Hematopoietic multipotent progenitor cell treated with erythropoietin and hydrocortisone succinate and interleukin-3 and kit ligand, for 4 days (in vitro differentiated cells): Measurements from ENCODE around the gene GAMT.
A peak's percentile ranks its signal among the peaks of the same experiment; 100 is the strongest.

Experiments
- DNase-seq: peaks from one replicate; pipeline ENCODE4 v3.0.0-alpha.2; 2015

The GAMT gene

GRCh38 chr19:1417681-1418495 is 16.5 kb upstream of the GAMT start:
- DNase-seq = no peak

- no peak for DNase-seq
Observed at GRCh38 chr19:1417145-1417544, 15.8 kb upstream of the GAMT start.

GRCh38 chr19:1416014-1416841 is 14.9 kb upstream of the GAMT start:
- no peak for DNase-seq

DNA sequence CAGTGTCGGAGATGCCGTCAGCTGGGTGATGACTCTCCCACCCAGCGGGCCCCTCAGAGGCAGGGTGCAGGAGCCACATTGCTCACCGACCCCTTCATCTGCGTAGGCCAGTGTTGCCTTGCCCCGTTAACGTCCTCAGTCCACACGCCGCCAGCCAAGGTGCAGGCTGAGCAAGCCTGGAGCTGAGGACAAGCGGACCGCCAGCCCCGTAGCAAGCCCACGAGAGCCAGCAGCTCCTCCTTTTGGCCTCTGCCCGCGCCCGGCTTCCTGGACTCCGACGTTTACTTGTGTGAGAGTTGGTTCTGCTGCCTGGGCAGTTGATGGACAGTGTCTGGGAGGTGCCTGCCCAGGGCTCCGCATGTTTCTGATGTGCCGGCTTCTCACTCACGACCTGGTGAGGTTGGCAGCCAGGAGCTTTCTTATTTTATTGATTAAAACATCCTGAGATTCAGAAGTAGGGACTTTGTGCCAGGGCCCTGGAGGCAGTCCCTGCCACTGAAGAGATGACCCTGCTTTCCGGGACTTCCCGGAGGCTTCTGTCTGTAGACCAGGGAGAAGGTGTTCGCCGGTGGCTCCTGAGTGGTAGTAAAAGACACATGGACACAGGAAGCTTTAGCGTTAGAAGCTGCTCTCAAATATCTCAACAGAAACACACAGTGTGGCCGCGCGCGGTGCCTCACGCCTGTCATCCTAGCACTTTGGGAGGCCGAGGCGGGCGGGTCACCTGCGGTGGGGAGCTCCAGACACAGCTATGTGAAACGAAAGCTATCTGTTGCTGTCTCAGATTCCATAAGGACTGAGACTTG is 11.9 kb upstream of the GAMT start:
- no peak for DNase-seq

- DNase-seq = no peak
Observed at GRCh38 chr19:1412323-1412923, 11.1 kb upstream of the GAMT start.

DNA sequence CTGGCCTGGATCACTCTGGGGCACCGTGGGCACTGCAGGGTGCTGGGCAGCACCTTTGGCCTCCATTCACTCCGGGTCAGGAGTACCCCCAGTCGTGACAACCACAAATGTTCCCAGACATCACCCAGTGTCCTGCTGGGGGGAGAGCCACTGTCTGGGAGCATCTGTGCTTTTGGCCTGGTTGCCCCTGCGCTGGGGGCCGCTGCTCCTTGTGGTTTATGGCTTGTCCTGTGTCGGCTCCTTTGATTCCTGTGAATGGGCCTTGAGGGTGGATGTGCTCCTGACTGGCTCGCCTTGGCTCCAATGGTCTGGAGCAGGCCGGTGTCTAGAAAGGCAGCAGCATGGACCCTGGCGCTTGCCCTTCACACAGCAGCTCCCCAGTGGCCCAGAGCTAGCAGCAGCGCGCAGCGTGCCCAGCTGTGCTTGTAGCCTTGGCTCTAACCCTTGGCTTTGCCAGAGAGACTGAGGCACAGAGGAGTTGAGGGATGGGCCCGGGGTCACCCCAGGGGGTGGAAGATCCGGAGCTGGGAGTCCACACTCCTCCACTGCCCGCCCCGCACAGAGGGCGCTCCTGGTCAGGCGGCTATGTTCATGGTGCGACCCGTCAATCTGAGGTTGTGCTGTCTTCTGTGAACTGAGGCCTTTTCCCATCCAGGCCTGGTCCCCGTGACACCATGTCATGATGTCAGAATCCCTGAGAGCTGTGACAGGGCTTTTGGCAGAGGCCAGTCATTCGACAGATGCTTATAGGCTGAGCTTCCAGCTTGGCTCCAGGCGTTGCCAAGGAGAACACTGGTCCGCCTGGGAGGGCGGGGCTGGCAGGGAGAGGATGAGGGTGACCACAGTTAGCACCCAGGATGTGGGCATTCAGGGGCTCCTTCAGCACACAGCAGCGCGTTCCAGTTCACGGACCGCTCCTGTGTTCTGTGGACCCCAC is 10.2 kb upstream of the GAMT start:
- DNase-seq = peak; percentile 38

GRCh38 chr19:1410789-1411188 is 9.4 kb upstream of the GAMT start:
- DNase-seq = no peak

DNA sequence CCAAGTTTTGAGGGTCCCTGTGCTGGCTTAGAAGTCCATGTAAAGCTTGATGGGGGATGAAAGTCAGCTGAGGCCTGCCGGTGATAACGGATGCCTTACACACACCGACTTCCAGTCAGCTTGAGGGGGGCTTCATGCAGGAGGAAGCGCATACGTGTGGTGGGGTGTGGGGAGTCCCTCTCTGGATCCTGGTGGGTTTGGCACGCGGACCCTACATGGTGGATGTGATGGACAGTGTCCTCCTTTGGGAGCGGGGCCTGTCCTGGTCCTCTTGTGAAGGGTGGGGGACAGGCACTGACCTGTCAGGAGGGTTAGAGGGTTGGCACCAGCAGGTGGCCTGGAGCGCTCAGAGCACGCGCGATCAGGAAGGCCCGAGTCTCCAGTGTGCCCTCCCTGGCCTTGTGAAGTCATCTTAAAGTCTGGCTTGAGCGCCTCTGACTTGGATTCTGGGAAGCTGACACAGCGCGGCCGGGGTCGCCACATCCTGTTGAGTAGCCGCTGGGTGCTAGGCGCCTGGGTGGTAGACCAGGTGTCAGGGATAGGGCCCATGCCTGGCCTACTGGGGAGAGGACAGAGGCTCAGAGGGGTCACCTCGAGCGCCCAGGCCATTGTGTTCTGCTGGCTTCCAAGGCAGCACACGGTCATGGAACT is 8.9 kb upstream of the GAMT start:
- peak; percentile 39 for DNase-seq

DNA sequence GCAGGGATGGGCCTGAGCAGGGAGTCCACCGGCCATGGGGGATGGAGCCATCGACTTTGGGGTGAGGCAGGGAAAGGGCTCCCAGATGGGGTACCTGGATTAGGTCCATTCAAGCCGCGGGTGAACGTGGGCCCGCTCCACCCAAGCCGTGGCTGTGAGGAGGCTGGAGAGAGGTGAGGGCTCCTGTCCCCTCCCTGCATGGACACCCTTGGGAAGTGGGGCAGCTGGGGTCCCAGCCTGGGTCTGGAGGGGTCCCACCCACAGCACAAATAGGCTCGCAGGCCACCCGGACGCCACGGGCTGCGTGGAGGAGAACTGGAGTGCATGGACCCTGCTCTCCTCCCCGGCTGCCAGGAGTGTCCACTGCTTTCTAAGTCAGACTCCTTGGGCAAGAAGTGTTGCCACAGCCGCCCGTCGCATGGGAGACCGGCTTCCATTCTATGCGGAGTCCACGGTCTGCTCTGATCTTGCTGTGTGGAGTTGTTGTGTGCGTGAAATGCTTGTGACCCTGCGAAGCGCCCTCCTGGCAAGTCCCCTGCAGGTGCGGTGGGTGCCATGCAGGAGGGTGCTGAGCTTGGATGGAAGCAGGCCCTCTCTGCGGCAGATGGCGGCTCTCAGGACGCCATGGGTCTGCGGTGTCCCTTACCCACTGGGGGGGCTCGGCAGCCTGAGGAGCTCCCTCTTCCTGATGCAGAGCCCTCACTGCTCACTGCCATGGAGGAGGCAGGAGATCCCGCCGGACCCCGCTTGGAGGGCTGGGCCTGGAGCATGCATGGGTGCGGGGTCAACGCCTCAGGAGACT is 8.1 kb upstream of the GAMT start:
- DNase-seq = no peak

GRCh38 chr19:1408300-1409203 is 7.2 kb upstream of the GAMT start:
- peak; percentile 76 for DNase-seq

DNA sequence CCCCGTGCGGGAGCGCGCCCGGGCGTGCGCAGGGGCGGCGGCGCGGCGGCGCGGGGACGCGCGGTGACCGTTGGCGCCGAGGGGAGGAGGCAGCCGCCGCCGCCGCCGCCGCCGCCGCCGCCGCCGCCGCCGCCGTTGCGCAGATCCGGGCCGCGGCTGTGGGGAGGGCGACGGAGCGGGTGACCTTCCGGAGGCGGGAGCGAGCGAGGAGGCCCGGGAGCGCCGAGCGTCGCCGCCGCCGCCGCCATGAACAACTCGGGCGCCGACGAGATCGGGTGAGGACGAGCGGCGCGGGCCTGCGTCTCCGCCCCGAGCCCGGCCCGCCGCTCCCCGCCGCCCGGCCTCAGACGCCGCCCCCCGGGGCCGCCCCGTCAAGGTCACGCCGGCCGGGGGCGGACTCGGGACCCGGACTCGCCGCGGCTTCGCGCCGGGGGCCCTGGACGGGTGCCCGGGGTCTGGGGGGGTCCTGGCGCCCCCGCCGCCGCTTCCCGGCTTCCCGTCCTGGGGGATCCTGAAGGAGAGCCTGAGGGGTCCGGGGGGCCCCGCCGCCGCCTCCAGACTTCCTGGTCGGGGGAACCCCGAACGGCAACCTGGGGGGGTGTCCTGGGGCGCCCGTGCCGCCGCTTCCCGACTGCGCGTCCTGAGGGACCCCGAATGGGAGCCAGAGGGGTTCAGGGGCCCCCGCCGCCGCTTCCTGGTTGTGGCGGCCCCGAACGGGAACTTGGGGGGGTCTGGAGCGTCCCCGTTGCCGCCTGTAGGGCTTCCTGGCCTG is 6.4 kb upstream of the GAMT start, which contains the start of gene DAZAP1:
TSS of gene DAZAP1 (plus strand) at position 59 of the 772 bp plus-strand sequence. CDS start at position 247, 188 bp downstream.
- peak; percentile 42 for DNase-seq

GRCh38 chr19:1406774-1407527 is 5.6 kb upstream of the GAMT start:
- DNase-seq = peak; percentile 99

GRCh38 chr19:1402411-1403070 is 1.2 kb upstream of the GAMT start:
- peak; percentile 57 for DNase-seq

DNA sequence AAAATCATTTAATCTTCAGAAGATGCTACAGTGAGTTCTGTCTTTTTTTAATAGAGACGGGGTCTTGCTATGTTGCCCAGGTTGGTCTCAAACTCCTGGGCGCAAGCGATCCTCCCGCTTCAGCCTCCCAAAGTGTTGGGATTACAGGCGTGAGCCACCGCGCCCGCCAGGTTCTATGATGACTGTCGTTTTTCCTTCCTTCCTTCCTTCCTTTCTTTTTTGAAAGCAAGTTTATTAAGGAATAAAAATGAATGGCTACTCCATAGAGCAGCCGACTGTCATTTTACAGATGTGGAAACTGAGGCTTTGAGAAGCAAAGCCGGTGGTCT is 511 bp upstream of the GAMT start:
- no peak for DNase-seq

DNA sequence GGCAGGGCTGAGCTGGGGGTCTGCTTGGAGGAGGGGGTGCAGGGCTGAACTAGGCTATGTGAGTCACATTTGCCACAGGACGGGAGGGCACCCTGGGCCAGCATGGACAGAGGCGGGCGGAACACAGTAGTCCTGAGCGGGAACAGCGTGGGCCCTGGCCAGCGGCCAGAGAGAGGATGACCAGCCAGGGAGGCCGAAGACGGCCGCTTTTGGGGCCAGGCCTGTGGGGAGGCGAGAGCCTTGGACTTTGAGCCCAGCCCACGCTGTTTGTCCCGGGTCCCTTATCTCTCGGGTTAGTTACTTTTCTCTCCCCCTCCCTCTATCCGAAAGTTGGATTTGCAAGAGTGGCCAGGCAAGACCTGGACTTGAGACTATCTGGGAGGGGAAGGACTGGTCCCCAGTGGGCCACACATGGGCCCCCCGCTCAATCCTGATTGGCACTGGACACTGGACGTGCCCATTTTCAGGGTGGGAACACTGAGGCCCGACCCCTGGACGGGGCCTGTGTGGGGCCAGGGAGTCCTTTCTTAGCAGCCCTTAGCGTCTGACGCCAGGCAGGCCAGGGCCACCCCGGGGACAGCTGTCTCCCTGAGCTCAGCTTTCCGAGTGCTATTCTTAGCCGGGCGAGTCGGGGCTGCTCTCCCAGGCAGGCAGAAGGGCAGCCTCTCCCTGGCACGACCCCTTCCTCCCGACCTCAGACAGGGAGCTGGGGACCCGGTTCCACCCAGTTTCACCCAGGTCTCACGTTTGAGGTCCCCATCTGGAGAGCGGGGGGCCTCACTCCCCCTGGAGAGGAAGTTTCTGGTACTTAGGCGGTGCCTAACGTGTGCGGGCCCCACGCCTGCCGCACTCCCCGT is 833 bp downstream of the GAMT start:
- DNase-seq = peak; percentile 43

GRCh38 chr19:1399745-1400144 is 1.6 kb downstream of the GAMT start:
- DNase-seq = no peak
